ENCODE results near the gene RTL3. TPM values are rescaled to one million over a fixed set of nuclear protein-coding genes. Genes with fewer than 3 reads are reported as not detected.

Gene RTL3
- total RNA-seq, 4 donors from 2014 or later = 3.2 to 10.0 (median 6.8) TPM

DNA sequence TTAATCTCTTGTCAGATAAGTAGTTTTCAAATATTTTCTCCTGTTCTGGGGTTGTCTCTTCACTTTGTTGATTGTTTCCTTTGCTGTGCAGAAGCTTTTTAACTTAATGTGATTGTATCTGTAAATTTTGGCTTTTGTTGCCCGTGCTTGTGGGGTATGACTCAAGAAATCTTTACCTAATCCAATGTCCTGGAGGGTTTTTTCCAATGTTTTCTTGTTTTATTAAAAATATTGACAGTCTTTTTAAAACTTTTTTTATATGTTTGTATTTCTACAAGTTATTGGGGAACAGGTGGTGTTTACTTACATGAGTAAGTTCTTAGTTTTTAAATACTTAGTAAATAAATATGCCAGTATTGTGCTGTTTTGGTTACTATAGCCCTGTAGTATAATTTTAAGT lies 44.9 kb downstream of the RTL3 start:
- Histone ChIP-seq H3K4me3 (no peak overlapping the region), H3K27me3 (no peaks in the 10 kb centered on the region), H3K4me1 (no peaks in the 10 kb centered on the region), H3K36me3 (no peaks in the 10 kb centered on the region), H3K27ac (no peak overlapping the region), H3K9me3 (no peaks in the 10 kb centered on the region)
- TF ChIP-seq POLR2AphosphoS5 (IDR thresholded peaks at IDR 0.05) (no peak), POLR2A (IDR thresholded peaks at IDR 0.05) (no peak), CTCF (IDR thresholded peaks at IDR 0.05) (no peak), EP300 (IDR thresholded peaks at IDR 0.05) (no peak)
- WGBS, 2 donors (ENCODE audit: low coverage in 1 of 2) = no CpG with 5 or more reads among the region's 1 CpG
- no peak for ATAC-seq

Other genes starting within 250 kb of the RTL3 start
- gene LPAR4, start 88.4 kb upstream of the RTL3 start, total RNA-seq = 1 to 10 TPM in 3 of 4 donors, under 1 TPM in 1; 0.87 to 4.2 (median 2.0) TPM

Measured in gastroesophageal sphincter (tissue), 4 donors.